NCI-H1092 (cell line): Measurements from ENCODE around the gene UHMK1.
"Not testable (repeated sequence)": the region's sequence is repeated elsewhere in the genome, so short reads cannot be mapped to it uniquely, and the experiment has no call there.

Experiments
- DNase-seq: peaks from one replicate; lab custom pipeline; 2025; lab: John Stamatoyannopoulos, UW

Gene UHMK1, protein sequence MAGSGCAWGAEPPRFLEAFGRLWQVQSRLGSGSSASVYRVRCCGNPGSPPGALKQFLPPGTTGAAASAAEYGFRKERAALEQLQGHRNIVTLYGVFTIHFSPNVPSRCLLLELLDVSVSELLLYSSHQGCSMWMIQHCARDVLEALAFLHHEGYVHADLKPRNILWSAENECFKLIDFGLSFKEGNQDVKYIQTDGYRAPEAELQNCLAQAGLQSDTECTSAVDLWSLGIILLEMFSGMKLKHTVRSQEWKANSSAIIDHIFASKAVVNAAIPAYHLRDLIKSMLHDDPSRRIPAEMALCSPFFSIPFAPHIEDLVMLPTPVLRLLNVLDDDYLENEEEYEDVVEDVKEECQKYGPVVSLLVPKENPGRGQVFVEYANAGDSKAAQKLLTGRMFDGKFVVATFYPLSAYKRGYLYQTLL

DNA sequence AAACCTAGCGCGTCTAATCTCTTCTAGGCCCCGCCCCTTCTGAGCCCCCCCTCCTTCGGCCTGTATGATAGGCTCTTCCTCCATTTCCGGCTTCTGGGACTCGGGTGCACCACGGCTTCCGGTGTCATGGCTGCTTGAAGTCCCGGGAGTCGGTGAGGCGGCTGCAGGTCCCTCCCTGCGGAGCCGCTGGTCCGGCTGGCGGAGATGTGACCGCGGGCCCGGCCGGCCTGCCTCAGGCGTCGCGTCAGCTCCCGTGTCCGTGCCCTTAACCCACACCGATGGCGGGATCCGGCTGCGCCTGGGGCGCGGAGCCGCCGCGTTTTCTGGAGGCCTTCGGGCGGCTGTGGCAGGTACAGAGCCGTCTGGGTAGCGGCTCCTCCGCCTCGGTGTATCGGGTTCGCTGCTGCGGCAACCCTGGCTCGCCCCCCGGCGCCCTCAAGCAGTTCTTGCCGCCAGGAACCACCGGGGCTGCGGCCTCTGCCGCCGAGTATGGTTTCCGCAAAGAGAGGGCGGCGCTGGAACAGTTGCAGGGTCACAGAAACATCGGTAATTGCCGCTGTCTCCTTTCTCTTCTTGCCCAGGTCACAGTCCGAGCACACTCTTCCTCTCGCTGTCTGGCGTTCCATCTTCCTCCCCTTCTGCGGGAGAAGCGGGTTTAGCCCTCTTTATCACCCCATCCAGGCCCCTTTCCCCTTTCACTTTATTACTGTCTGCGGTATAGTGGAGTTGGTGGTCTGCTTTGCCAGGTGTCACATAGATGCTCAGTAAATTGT lies at the start of gene UHMK1:
Gene UHMK1 (plus strand): TSS at position 96 of the 773 bp plus-strand sequence. CDS start 183 bp downstream, at position 279.
- peak; percentile 93 for DNase-seq

DNA sequence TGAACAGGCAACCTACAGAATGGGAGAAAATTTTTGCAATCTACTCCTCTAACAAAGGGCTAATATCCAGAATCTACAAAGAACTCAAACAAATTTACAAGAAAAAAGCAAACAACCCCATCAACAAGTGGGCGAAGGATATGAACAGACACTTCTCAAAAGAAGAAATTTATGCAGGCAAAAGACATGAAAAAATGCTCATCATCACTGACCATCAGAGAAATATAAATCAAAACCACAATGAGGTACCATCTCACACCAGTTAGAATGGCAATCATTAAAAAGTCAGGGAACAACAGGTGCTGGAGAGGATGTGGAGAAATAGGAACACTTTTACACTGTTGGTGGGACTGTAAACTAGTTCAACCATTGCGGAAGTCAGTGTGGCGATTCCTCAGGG lies 43.3 kb upstream of the UHMK1 start:
- DNase-seq = not testable (repeated sequence)

DNA sequence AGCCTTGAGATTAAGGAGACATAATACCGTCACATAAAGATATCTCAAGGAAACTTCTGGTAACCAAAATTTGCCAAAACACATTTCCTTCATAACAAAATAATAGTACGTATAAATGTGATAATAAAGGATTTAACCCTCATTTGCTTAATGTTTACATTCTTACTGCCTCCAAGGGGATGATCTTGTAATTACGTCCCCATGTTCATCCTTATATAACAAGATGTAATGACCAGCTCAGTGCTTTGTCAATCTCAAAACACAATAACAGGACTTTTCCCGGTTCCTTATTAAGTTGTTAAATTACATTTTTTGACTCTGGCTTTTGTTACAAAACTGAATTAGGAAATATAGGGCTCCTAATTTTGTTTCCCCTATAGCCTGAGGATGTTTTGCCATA lies 41.3 kb upstream of the UHMK1 start:
- no peak for DNase-seq

DNA sequence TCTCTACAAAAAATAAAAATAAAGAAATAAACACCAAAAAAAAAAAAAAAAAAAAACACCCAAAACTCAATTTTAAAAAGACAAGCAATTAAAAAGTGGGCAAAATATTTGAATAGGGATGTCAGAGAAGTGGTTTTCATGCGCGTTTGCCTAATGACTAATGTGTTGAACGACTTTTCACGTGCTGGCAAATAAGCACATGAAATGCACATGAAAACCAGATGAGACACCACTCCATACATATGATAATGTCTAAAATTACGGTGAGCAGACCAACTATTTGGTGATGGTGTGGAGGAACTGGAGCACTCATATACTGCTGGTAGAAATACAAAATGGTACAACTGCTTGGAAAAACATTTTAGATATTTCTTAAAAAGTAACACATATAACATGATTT lies 39.4 kb upstream of the UHMK1 start:
- no peak for DNase-seq

DNA sequence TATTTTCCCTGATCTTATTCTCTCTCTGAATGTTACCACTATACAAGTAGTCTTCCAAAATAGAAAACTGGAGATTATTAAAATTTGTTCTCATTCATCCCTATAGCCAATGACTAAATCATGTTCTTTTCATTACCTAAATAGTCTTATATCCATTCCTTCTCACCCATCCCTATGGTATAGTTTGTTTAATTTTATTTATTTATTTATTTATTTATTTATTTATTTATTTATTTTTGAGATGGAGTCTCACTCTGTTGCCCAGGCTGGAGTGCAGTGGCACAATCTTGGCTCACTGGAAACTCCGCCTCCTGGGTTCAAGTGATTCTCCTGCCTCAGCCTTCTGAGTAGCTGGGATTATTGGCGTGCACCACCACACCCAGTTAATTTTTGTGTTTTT lies 35.2 kb upstream of the UHMK1 start:
- DNase-seq = not testable (repeated sequence)

DNA sequence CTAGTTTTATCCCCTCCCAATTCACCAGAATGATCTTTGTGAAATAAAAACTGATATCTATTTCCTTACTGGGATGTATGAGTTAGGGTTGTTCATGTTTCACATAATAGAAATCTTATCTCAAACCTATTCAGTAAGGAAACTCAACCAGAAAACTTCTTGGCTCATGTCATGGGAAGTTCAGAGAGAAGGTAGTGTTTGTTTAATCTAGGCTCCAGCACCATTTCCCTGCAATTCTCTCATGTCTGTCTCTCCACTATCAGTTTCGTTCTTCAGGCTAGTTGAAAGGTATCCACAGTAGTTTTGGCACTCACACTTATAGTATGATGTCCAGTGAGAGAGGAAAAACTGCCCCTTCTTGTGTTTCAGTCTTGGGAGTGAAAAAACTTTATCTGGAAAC lies 34.6 kb upstream of the UHMK1 start:
- DNase-seq = no peak

DNA sequence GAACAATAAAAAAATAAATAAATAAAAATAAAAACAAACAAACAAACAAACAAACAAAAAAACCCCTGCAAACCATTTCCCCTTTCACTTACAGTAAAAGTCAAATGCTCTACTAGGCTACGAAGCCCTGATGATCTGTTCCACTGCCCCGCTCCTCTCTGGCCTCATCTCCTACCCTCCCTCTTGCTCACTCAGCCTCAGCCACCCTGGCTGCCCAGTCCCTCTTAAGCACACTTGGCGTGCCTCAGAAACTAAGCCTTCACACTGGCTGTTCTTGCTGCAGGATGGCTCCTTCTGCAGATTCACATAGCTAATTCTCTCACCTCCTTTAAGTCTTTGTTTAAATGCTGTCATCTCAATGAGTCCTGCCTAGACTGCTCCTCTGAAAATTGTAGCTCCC lies 30.8 kb upstream of the UHMK1 start:
- DNase-seq = no peak

DNA sequence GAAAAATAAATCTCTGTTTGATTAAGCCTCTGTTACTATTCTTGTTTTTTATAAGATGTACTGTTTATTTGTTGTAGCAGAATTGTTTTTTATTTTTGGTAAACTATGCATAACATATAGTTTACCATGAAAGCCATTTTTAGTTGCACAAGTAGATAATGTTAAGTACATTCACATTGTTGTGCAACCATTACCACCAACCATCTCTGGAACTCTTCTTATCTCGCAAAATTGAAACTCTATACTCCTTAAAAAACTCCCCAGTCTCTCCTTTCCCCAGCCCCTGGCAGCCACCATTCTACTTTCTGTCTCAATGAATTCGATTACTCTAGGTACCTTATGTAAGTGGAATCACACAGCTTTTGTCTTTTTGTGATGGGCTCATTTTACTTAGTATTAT lies 27.4 kb upstream of the UHMK1 start:
- no peak for DNase-seq

DNA sequence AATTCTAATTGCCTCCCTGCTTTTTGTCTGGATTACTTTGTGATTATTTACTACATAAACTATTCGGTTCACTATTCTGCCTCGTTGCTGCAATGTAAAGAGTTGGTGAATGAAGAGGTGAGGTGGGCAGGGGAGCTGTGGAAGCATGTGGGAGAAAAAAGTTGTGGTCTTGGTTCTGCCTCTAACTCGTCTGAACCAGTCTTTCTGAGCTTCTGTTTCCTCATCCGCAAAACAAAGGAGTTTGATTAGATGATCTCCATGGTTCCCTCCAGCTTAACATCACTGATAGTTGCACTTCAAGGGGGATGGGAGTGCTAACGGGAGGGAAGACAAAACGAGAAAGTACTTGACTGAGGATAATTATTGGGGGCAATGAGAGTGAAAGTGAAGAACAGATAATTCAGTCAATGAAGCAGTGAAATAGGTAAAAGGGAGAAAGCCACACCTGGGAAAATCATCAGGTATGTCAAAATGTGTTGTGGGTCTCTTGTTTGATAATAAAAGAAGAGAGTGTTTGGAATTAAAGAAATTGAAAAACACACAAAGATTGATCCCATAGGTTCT lies 26.2 kb upstream of the UHMK1 start:
- DNase-seq = no peak

DNA sequence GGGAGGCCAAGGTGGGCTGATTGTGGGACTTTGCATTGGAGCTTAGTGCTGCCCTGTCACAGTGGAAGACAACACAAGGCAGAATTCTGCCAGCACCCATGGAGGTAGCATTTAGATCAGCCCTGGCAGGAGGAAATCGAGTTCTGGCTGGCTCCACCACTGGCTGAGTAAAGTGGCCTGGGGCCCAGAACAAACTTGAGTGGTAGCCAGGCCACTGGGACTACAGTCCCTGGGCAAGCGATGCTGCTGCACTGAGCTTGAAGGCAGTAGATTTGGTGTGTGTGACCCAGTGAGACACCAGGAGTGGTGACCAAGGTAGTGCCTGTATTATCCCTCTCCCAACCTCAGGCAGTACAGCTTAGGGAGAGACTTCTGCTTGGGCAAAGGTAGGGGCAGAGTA lies 22.5 kb upstream of the UHMK1 start:
- DNase-seq = no peak

DNA sequence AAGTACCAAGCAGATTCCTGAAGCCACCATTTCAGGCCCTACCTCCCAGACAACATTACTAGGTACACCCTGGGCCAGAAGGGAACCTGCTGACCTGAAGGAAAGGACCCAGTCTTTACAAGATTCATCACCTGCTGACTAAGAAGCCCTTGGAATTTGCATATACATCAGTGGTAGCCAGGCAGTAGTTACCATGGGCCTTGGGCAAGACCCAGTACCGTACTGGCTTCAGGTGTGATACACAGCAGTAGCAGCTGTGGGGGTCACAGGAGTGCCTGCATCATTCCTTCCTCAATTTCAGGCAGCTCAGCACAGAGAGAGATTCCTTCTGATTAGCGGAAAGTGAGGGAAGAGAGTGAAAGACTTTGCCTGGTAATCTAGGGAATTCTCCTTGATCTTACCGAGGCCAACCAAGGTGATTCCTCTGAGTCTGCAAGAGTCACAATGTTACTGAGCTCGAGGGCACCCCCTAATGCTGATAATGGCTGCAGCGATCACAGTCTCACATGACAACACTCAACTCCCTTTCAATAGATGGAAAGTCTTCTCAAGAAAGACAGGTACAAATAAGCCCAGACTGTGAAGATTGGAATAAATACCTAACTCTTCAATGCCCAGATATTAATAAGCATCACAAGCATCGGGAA lies 22.0 kb upstream of the UHMK1 start:
- no peak for DNase-seq

DNA sequence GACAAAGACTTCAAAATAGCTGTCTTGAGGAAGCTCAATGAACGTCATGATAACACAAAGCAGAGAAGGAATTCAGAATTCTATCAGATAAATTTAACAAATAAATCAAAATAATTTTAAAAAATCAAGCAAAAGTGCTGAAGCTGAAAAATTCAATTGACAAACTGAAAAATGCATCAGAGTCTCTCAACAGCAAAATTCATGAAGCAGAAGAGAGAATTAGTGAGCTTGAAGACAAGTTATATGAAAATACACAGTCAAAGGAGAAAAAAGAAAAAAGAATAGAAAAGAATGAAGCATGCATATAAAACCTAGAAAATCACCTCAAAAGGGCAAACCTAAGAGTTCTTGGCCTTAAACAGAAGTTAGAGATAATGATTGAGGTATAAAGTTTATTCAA lies 21.0 kb upstream of the UHMK1 start:
- no peak for DNase-seq

DNA sequence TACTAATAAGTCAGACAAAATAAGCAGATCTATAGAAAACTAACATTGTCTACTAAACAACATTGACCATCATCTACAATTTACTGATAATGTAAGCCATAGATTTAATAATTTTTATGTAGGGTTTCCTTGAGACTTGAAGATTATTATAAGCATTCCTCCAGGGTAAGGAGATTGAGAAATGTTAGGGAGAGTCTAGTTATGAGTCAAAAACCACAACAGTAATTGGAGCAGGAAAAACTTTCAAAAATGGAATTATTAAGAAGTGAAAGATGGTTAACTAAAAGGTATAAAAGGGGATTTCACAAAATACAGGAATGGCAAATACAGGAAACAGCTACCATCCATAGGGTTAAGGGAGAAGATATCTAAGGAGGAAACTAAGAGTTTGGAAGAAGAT lies 12.4 kb upstream of the UHMK1 start:
- DNase-seq = no peak

DNA sequence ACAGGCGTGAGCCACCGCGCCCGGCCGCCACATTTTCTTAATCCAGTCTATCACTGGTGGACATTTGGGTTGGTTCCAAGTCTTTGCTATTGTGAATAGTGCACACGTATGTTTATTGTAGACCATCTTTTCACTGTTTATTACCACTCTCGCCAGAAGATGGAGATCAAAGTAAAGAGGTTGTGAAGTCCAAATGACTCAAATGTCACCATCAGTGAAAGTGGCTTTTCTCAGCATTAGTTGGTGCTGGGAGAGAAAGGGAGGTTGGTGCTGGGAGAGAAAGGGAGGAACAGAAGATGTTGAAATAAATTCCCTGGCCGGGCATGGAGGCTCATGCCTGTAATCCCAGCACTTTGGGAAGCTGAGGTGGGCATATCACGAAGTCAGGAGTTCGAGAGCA lies 10.4 kb upstream of the UHMK1 start:
- DNase-seq = no peak

DNA sequence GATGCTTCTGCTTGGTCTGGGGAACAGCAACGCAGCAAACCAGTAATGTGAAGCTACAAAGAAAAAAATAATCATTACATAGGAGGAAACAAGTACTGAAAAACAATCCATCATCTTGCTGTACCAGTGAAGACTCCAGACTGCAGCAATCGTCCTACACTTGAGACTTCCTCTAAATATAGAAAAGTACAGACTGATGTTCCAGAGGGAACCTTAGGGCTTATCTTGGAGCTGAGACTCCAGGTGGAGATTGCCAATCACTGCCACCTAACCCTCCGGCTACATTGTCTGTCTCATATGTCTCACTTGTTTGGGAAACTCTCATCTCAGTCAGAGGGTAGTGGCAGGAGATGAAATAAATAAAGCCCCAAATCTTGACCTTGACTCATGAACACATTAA lies 9.4 kb upstream of the UHMK1 start:
- DNase-seq = no peak

DNA sequence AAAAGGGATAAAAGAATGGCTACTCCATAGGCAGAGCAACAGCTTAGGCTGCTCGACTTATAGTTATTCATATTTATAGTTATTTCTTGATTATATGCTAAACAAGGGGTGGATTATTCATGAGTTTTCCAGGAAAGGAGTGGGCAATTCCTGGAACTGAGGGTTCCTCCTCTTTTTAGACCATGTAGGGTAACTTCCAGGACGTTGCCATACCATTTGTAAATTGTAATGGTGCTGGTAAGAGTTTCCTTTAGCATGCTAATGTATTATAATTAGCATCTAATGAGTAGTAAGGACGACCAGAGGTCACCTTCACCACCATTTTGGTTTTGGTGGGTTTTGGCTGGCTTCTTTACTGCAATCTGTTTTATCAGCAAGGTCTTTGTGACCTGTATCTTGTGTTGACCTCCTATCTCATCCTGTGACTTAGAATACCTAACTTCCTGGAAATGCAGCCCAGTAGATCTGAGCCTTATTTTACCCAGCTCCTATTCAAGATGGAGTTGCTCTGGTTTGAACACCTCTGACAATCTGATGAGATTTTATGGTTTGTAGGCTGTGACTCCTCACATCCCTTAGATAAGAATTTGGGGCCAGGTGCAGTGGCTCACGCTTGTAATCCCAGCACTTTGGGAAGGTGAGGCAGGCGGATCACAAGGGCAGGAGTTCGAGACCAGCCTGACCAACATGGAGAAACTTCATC lies 1.9 kb upstream of the UHMK1 start:
- not testable (repeated sequence) for DNase-seq

DNA sequence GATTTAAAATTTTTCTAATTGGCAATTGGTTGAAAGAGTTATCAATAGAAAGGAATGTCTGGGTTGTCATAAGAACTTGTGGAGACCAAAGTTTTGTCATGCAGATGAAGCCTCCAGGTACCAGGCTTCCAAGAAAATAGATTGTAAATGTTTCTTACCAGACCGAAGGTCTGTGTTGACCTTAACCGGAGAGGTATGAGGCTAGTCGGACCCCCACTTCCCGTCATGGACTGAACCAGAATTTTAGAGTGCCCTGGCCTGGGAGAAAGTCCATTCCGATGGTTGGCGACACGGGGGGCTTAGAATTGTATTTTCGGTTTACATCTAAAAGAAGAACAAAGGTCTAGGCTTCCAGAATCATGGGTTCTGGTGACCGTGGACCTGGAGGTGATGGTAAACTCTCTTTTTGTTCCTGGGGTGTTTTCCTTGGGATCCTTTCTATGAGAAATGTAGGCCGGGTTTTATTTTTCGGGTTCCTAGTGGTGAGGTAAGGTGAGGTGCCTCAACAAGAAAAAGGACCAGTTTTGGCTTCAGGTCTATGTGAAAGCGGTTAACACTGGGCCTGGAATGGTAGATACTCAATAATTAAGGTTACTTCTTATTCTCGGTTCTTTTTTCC lies 405 bp upstream of the UHMK1 start:
- DNase-seq = no peak

DNA sequence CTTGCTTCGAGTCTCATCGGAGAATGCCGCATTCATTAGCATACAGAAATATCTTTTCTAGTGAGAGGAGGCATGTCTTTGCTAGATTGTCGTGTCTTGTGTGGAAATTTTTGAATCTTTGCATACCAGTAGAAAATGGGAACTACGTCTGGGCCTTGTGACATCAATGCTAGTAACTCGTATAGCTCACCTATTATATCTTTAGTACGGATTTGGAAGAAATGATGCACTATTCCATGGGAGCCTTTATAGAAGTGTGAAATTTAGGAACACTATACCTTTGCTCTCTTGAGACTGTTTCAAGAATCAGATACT lies 835 bp downstream of the UHMK1 start:
- DNase-seq = no peak

DNA sequence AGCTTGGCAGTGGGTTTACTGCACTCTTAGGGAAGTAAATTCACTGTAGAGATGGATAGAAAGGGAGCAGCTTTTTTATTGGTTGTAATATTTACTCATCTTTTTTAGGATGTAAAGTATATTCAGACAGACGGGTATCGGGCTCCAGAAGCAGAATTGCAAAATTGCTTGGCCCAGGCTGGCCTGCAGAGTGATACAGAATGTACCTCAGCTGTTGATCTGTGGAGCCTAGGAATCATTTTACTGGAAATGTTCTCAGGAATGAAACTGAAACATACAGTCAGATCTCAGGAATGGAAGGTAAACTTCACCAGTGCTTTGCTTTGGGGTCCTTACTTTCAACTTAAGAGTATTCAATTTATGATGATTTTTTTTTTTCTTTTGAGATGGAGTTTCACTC lies 3.2 kb downstream of the UHMK1 start:
- DNase-seq = no peak

DNA sequence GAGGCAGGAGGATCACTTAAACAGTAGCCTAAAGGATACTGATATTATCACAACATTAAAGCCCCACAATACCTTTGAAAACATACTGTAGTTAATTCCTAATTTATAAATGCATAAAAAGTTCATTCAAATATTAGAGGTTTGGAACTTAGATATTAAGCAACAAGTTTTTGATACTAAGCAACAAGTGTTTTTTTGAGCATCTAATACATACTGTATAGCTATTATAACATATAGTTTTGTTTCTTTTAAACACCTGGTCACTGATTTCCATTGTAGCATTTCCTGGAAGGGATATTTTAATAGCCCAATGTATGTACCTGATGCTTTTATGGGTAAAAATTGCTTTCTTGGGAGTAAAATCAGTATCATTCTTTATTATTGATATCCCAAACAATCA lies 4.5 kb downstream of the UHMK1 start:
- no peak for DNase-seq

DNA sequence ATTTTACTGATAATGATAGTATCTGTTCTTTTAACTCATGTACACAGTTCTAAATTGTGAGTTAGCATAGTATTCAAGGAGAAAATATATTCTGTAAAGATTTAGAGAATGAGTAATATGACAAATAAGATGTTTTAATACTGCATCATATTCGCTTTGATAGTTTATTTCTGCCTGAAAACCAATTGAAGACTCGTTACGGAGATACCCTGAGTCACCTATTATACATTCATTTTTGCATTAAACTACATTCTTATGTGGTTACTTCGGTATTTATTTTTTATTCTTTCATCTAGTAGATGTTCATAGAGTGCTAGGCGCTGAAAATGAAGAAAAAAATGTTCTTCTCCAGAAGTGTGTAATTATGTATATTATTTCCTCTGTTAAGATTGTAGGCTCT lies 5.3 kb downstream of the UHMK1 start:
- DNase-seq = no peak

DNA sequence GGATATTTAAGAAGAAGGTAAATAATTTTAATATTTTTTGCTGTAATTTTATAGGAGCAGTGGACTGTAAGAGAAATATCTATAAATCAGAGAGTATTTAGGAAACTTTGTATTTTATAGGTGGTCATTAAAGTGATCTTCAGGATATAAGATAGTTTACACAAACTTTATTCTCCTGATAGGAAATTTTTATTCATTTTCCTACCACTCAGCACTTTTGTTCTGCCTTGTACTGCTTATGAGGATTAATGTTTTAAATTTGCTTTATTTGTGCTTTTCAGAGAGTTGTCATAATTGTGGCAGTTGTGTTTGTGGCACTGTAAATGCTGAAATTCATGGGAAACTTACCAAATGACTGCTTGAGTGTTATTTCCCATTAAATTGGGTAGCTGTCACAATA lies 29.7 kb downstream of the UHMK1 start:
- no peak for DNase-seq
